RWPE2 (cell line): ENCODE results near the gene SNRNP70.
A peak's percentile ranks its signal among the peaks of the same experiment; 100 is the strongest.

Source experiments
- ATAC-seq: fragments of 200-7000 bp; cut with Tn5 transposase; 3 replicates; pipeline ENCODE4 v1.9.1; 2021; ENCODE audit warnings: low read depth
- DNase-seq: peaks from one replicate; pipeline ENCODE4 v3.0.0-alpha.2; 2020; ENCODE audit warnings: low spot score
- H3K27ac ChIP-seq: fragments of 450-650 bp; 2 replicates; pipeline ENCODE4 v1.5.1; 2017; ENCODE audit warnings: mild to moderate bottlenecking; ENCODE audit not compliant: poor library complexity, severe bottlenecking
- H3K27me3 ChIP-seq: fragments of 250-450 bp; sonication (Bioruptor Pico); 2 replicates; pipeline ENCODE4 v1.5.1; 2021; ENCODE audit warnings: mild to moderate bottlenecking, moderate library complexity; ENCODE audit not compliant: insufficient read depth, poor library complexity, severe bottlenecking
- H3K36me3 ChIP-seq: fragments of 250-450 bp; sonication (Bioruptor Pico); 2 replicates; pipeline ENCODE4 v1.5.1; 2020; ENCODE audit warnings: low read depth, mild to moderate bottlenecking, moderate library complexity
- H3K4me1 ChIP-seq: fragments of 250-450 bp; sonication (Bioruptor Pico); 2 replicates; pipeline ENCODE4 v1.5.1; 2021; ENCODE audit warnings: mild to moderate bottlenecking, moderate library complexity; ENCODE audit not compliant: insufficient read depth, poor library complexity, severe bottlenecking
- H3K4me3 ChIP-seq: fragments of 250-450 bp; sonication (Bioruptor Pico); 2 replicates; pipeline ENCODE4 v1.5.1; 2021; ENCODE audit warnings: mild to moderate bottlenecking, moderate library complexity; ENCODE audit not compliant: severe bottlenecking
- H3K9me3 ChIP-seq: fragments of 250-450 bp; sonication (Bioruptor Pico); 2 replicates; pipeline ENCODE4 v1.5.1; 2021; ENCODE audit warnings: mild to moderate bottlenecking, moderate library complexity; ENCODE audit not compliant: severe bottlenecking
- CTCF ChIP-seq: fragments of 450-650 bp; IDR thresholded peaks from one replicate; pipeline ENCODE4 v1.5.1; 2017; ENCODE audit warnings: mild to moderate bottlenecking, moderate library complexity; ENCODE audit not compliant: poor library complexity, severe bottlenecking

The SNRNP70 gene

GRCh38 chr19:49150944-49151243 lies 65.6 kb downstream of the SNRNP70 start:
- no peaks in the 10 kb centered on the region for H3K27me3 ChIP-seq
- no peak for TF ChIP-seq CTCF
- H3K27ac ChIP-seq: peak overlapping the region; percentile 55
- H3K4me1 ChIP-seq: no peaks in the 10 kb centered on the region
- H3K9me3 ChIP-seq: no peaks in the 10 kb centered on the region
- no peak for ATAC-seq
- peak overlapping the region; percentile 49 for H3K4me3 ChIP-seq
- DNase-seq: no peak
- H3K36me3 ChIP-seq: no peaks in the 10 kb centered on the region

GRCh38 chr19:49151267-49152118 lies 66.2 kb downstream of the SNRNP70 start:
- H3K27ac ChIP-seq: peak overlapping the region; percentile 55
- no peak for TF ChIP-seq CTCF

GRCh38 chr19:49152119-49152550 lies 66.9 kb downstream of the SNRNP70 start:
- no peaks in the 10 kb centered on the region for H3K4me1 ChIP-seq
- ATAC-seq: no peak
- no peaks in the 10 kb centered on the region for H3K27me3 ChIP-seq
- H3K27ac ChIP-seq: no peak overlapping the region
- no peak for TF ChIP-seq CTCF
- H3K36me3 ChIP-seq: no peaks in the 10 kb centered on the region
- DNase-seq: no peak
- H3K9me3 ChIP-seq: no peaks in the 10 kb centered on the region
- no peak overlapping the region for H3K4me3 ChIP-seq

More at GRCh38 chr19:49151267-49152118, 66.2 kb downstream of the SNRNP70 start:
- peak; percentile 74 for ATAC-seq
- no peaks in the 10 kb centered on the region for H3K4me1 ChIP-seq
- no peaks in the 10 kb centered on the region for H3K36me3 ChIP-seq
- peak; percentile 97 for DNase-seq
- no peaks in the 10 kb centered on the region for H3K9me3 ChIP-seq
- no peak overlapping the region for H3K4me3 ChIP-seq
- H3K27me3 ChIP-seq: no peaks in the 10 kb centered on the region

GRCh38 chr19:49153167-49153809 lies 68.0 kb downstream of the SNRNP70 start:
- no peak overlapping the region for H3K4me3 ChIP-seq
- H3K4me1 ChIP-seq: no peaks in the 10 kb centered on the region
- no peaks in the 10 kb centered on the region for H3K36me3 ChIP-seq
- no peak for DNase-seq
- ATAC-seq: no peak
- H3K27me3 ChIP-seq: no peaks in the 10 kb centered on the region
- H3K9me3 ChIP-seq: no peaks in the 10 kb centered on the region
- no peak for TF ChIP-seq CTCF
- H3K27ac ChIP-seq: no peak overlapping the region

GRCh38 chr19:49154279-49154678 lies 69.0 kb downstream of the SNRNP70 start:
- no peak for DNase-seq
- no peak for TF ChIP-seq CTCF

More at GRCh38 chr19:49154279-49154678, 69.0 kb downstream of the SNRNP70 start:
- Histone ChIP-seq H3K4me3 (no peak overlapping the region), H3K27me3 (no peaks in the 10 kb centered on the region), H3K27ac (no peak overlapping the region), H3K4me1 (peaks cover 3% of the 10 kb centered on the region), H3K36me3 (no peaks in the 10 kb centered on the region), H3K9me3 (no peaks in the 10 kb centered on the region)
- no peak for ATAC-seq
